Heart right ventricle (tissue), 16 donors: ENCODE data around the gene KCNMB3. TPM values are rescaled to one million over a fixed set of nuclear protein-coding genes. Genes with fewer than 3 reads are reported as not detected.
"Not testable (repeated sequence)": the region's sequence is repeated elsewhere in the genome, so short reads cannot be mapped to it uniquely, and the experiment has no call there.

Experiments
- ATAC-seq, 8 donors: fragments of 200-7000 bp; cut with Tn5 transposase; one replicate each; pipeline ENCODE4 v1.9.1; 2020; ENCODE audit warnings: mild to moderate bottlenecking in 8 of 8, moderate library complexity in 8 of 8, moderate number of reproducible peaks in 1 of 8
- DNase-seq, 2 donors: peaks; one replicate each; pipeline ENCODE4 v3.0.0-alpha.2; 2020
- H3K27ac ChIP-seq, 10 donors: fragments of 200-600 bp; sonication (generic) in 2 of 10; one replicate each; pipeline versions ENCODE4 v1.5.0 to v1.8.0; 2020 to 2022; ENCODE audit warnings: mild to moderate bottlenecking in 3 of 10
- H3K27me3 ChIP-seq, 7 donors: fragments of 200-600 bp; one replicate each; pipeline ENCODE4 v1.8.0; 2021 to 2022; ENCODE audit warnings: mild to moderate bottlenecking in 2 of 7
- H3K36me3 ChIP-seq, 9 donors: fragments of 200-600 bp; sonication (generic) in 1 of 9; one replicate each; pipeline versions ENCODE4 v1.5.0 to v1.8.0; 2020 to 2022; ENCODE audit warnings: mild to moderate bottlenecking in 2 of 9
- H3K4me1 ChIP-seq, 9 donors: fragments of 200-600 bp; sonication (generic) in 1 of 9; one replicate each; pipeline versions ENCODE4 v1.5.0 to v1.8.0; 2020 to 2022; ENCODE audit warnings: mild to moderate bottlenecking in 4 of 9
- H3K4me3 ChIP-seq, 10 donors: fragments of 200-600 bp; sonication (generic) in 2 of 10; one replicate each; pipeline versions ENCODE4 v1.5.0 to v1.8.0; 2020 to 2022; ENCODE audit warnings: mild to moderate bottlenecking in 7 of 10, moderate library complexity in 2 of 10
- H3K9me3 ChIP-seq, 11 donors: fragments of 200-600 bp in 10 of 11; sonication (generic) in 2 of 11; one replicate each; pipeline versions ENCODE4 v1.5.0 to v1.8.0; 2013 to 2022; ENCODE audit warnings: mild to moderate bottlenecking in 2 of 11, control low read depth in 1 of 11, moderate library complexity in 1 of 11
- WGBS, 2 donors: extraction: QIAGEN DNeasy Blood & Tissue Kit; methylation state at CpG; one replicate each; pipeline ENCODE4 v1.1.7; 2013; ENCODE audit warnings: inconsistent platforms in 1 of 2; 5-methylcytosine and 5-hydroxymethylcytosine counted together
- intact Hi-C, 10 donors: fragments of 100-400 bp; cut with DNase I; formaldehyde crosslinking; loops; one replicate each; pipeline versions ENCODE4 v1.11.1 to v1.14.2; 2022
- polyA plus RNA-seq, 2 donors: library from polyadenylated mRNA; stranded (reverse); fragments of 200-250 nt; gene quantifications; one replicate each; pipeline ENCODE4 v1.2.3, GENCODE V29; 2013
- total RNA-seq, 10 donors: library from RNA; stranded (reverse); fragmentation: NEBNext Ultra II Directional in 3 of 10; extraction: Animal tissue kit (Norgen Biotek cat#: 25700) in 3 of 10; gene quantifications; one replicate each; pipeline versions ENCODE4 v1.2.1 to v1.2.4, GENCODE V29; 2021 to 2023
- TF ChIP-seq, protein P1 (sequence below), 9 donors: fragments of 200-600 bp; sonication (generic) in 2 of 9; IDR thresholded peaks; one replicate each; pipeline versions ENCODE4 v1.5.0 to v1.8.0; 2021 to 2022; ENCODE audit warnings: antibody characterized with exemption in 9 of 9, mild to moderate bottlenecking in 5 of 9, moderate library complexity in 1 of 9
- donor health status: Arrhythmogenic right ventricular cardiomyopathy.
- donor health status: ischemic (EF 13 %, LVEDD 7.1; RV severe dilation, severe dysfunction).
- donor health status: healthy with polysubstance abuse.
- donor health status: DM: no; HTN: yes; CAD: no.
- donor health status: DM: no; HTN: no; CAD: no.
- donor health status: ischemic (EF 25% LVEDD 6.9; RV normal size, moderate dysfunction).
- donor health status: ischemic (EF 25% LVEDD 5.7; RV mildly dilated, moderate dysfunction).
- donor health status: healthy.
- donor health status: DM: yes; HTN: yes; CAD: no.
- donor health status: Ischemic cardiomyopathy.
- donor health status: ischemic (EF 35%, LVEDD 5.7; RV mildly dilated, moderate dysfunction).
- donor health status: nonischemic (EF 11% LVEDD 7.7; RV severe dilation, severe dysfunction).
- donor health status: DM: yes; HTN: yes; CAD: no.
- donor health status: PGD.
- donor health status: ischemic (EF 29% LVEDD 5.4; RV normal size, mild dysfunction).
- donor health status: nonischemic (EF 23%, LVEDD 6.1; RV moderate dilation, normal function).

KCNMB3 gene
- total and polyA plus RNA-seq, 12 donors: 0.49 to 4.0 (median 0.95) TPM

DNA sequence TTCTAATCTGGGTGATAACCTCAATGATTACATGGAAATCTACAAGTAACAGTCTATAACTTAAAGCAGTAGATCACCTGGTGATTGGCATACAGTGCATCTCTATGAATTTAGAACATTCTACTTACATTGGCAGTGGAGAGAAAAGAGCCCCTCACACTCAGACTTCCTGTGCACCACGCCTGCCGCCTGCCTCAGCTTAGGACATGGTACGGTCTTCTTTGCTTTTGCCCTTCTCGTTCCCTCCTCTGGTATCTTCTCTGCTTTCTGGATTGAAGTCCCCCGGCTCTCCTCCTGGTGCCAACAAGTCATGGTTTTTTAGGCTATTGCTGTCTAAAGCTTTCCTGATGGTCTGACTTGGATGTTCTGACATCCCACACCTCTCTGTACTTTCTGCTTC is 7.9 kb upstream of the KCNMB3 start:
- no peaks in the 10 kb centered on the region for H3K27me3 ChIP-seq
- H3K9me3 ChIP-seq: peaks cover 0 to 40% (median 12%) of the 10 kb centered on the region in 11 donors
- intact Hi-C loops: no loop called here
- no peak overlapping the region for H3K27ac ChIP-seq
- peaks cover 0 to 12% (median 5%) of the 10 kb centered on the region in 9 donors for H3K4me1 ChIP-seq
- ATAC-seq (no peak), DNase-seq (no peak)
- 80 to 90% methylated on average over 5 of the region's 5 CpGs for WGBS, 2 donors
- TF ChIP-seq, protein P1, sequence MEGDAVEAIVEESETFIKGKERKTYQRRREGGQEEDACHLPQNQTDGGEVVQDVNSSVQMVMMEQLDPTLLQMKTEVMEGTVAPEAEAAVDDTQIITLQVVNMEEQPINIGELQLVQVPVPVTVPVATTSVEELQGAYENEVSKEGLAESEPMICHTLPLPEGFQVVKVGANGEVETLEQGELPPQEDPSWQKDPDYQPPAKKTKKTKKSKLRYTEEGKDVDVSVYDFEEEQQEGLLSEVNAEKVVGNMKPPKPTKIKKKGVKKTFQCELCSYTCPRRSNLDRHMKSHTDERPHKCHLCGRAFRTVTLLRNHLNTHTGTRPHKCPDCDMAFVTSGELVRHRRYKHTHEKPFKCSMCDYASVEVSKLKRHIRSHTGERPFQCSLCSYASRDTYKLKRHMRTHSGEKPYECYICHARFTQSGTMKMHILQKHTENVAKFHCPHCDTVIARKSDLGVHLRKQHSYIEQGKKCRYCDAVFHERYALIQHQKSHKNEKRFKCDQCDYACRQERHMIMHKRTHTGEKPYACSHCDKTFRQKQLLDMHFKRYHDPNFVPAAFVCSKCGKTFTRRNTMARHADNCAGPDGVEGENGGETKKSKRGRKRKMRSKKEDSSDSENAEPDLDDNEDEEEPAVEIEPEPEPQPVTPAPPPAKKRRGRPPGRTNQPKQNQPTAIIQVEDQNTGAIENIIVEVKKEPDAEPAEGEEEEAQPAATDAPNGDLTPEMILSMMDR (IDR thresholded peaks at IDR 0.05): no peak
- no peaks in the 10 kb centered on the region for H3K36me3 ChIP-seq
- H3K4me3 ChIP-seq: no peak overlapping the region

DNA sequence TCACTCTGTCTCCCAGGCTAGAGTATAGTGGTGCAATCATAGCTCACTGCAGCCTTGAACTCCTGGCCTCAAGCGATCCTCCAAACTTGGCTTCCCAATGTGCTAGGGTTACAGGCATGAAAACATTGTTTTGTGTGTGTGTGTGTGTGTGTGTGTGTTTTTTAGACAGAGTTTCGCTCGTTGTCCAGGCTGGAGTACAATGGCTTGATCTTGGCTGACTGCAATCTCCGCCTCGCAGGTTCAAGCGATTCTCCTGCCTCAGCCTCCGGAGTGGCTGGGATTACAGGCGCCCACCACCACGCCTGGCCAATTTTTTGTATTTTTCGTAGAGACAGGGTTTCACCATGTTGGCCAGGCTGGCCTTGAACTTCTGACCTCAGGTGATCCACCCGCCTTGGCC is 6.8 kb upstream of the KCNMB3 start:
- H3K27ac ChIP-seq, DNase-seq, ATAC-seq, H3K27me3 ChIP-seq, H3K4me3 ChIP-seq, H3K36me3 ChIP-seq, intact Hi-C loops: not testable (repeated sequence)
- H3K4me1 ChIP-seq: peaks cover 0 to 12% (median 5%) of the 10 kb centered on the region in 9 donors
- peaks cover 0 to 40% (median 12%) of the 10 kb centered on the region in 11 donors for H3K9me3 ChIP-seq
- 92 to 96% methylated on average over 11 of the region's 11 CpGs for WGBS, 2 donors

DNA sequence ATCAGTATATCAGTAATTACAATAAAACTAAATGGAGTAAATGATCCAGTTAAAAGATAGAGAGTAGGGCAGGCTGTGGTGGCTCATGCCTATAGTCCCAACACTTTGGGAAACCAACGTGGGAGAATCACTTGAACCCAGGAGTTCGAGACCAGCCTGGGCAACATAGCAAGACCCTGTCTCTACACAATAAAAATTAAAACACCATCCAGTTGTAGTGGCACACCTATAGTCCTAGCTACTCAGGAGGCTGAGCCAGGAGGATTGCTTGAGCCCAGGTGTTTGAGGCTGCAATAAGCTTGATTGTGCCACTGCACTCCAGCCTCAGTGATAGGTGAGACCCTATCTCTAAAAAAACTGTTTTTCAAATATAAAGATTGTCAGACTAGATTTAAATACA is 5.9 kb upstream of the KCNMB3 start:
- intact Hi-C loops: no loop called here
- Histone ChIP-seq H3K4me1 (peaks cover 0 to 10% (median 3%) of the 10 kb centered on the region in 9 donors), H3K4me3 (no peak overlapping the region), H3K9me3 (peaks cover 0 to 40% (median 12%) of the 10 kb centered on the region in 11 donors), H3K27me3 (no peaks in the 10 kb centered on the region), H3K27ac (no peak overlapping the region), H3K36me3 (no peaks in the 10 kb centered on the region)
- 93 to 94% methylated on average over 2 of the region's 2 CpGs for WGBS, 2 donors
- ATAC-seq: no peak
- TF ChIP-seq, protein P1 (IDR thresholded peaks at IDR 0.05): no peak
- no peak for DNase-seq

DNA sequence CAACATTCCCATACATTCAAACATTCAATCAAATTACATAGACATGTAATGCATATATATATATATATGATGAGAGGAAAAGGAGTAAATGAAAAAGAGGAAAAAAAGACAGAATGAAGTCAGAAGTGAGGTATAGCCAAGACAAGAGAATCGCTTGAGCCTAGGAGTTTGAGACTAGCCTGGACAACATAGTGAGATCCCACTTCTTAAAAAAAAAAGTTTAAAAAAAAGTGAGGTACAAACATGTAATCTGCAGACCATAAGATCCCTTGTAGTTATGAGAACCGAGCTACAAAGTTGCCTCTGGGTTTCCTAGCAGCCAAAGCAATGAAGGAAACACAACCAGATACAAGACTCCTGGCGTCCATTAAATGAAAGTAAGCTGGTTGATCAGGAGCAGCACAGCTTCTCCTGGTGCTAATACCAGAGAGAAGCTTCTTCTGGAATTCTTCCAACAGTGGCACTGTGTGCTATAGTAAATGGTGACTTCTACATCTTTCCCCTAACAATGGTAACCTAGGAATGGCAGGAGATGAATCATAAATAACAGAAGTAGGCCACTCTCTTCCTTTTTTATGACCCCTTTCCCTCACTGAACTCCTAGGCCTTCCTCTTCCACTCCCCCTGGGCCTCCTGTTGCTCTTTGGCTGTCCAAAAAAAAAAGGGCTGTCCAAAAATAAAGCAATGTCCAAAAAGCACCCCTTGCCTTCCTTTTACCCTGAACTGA is 3.5 kb downstream of the KCNMB3 start:
- ATAC-seq: no peak
- intact Hi-C loops: no loop called here
- Histone ChIP-seq H3K9me3 (no peaks in the 10 kb centered on the region), H3K27ac (no peak overlapping the region), H3K4me3 (no peak overlapping the region), H3K4me1 (no peaks in the 10 kb centered on the region), H3K36me3 (peaks cover 0 to 66% (median 7%) of the 10 kb centered on the region in 9 donors), H3K27me3 (no peaks in the 10 kb centered on the region)
- TF ChIP-seq, protein P1 (IDR thresholded peaks at IDR 0.05): no peak
- 97 to 99% methylated on average over 3 of the region's 3 CpGs for WGBS, 2 donors
- DNase-seq: no peak

DNA sequence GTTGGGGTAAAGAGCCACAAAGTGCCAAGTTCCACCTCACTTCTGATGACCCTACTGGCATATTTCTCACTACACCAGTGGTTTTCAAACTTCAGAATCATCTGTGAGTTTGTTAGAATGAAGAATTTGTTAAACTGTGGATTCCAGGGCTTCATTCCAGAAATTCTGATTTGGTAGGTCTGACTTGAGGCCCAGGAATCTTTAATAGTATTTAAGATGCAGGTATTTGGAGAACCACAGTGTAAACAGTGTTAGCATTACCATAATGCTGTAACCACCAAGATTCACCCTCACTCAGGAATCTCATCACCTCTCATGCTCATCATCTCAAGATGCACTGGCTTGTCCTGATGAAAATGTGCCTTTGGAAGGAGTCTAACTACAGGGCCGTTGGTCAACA is 6.0 kb downstream of the KCNMB3 start:
- no peak for DNase-seq
- Histone ChIP-seq H3K27ac (no peak overlapping the region), H3K27me3 (no peaks in the 10 kb centered on the region), H3K4me1 (no peaks in the 10 kb centered on the region), H3K9me3 (no peaks in the 10 kb centered on the region), H3K4me3 (no peak overlapping the region), H3K36me3 (peaks cover 0 to 71% (median 0%) of the 10 kb centered on the region in 9 donors)
- WGBS, 2 donors: 83 to 96% methylated on average over 1 of the region's 1 CpG
- intact Hi-C loops: no loop called here
- TF ChIP-seq, protein P1 (IDR thresholded peaks at IDR 0.05): no peak
- ATAC-seq: no peak

DNA sequence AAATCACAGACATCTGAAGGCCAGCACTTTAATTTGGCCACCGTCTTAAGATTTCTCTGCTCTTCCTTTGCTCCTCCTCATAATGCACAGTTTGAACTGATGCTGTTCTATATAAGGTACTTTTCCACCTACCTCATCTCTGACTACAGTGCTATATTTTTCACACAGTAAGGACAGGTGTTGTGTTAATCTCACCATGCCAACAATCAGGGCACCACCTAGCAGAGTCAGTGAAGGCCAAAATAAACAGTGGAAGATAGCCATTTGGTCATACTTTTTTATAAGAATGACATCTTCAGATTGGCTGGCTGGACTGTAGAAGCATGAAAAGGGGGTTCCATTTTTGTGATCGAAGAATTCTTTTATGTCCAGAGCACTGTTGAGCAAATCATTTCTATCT is 8.1 kb downstream of the KCNMB3 start:
- WGBS, 2 donors: 95 to 96% methylated on average over 1 of the region's 2 CpGs
- H3K9me3 ChIP-seq, H3K27ac ChIP-seq, H3K27me3 ChIP-seq, intact Hi-C loops, H3K4me1 ChIP-seq, DNase-seq, H3K4me3 ChIP-seq, ATAC-seq: not testable (repeated sequence)
- H3K36me3 ChIP-seq: peaks cover 0 to 63% (median 0%) of the 10 kb centered on the region in 9 donors

DNA sequence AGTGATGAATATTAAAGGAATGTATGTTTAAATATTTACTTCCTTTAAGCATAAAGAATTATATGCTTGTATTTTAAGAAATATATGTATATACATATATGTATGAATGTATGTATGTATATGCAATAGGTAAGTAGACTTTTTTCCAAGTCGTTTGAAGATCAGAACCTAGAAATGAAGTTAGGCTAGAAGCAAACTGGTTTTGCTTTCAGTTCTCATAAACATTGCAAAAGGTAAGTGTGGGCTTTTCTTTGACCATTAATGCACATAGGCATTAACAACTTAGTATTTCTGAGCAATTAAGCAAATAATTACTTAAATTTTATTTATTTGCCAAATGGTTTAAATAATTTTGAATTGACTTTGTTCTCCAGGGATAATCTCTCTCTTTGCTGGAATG is 10.6 kb downstream of the KCNMB3 start:
- H3K27me3 ChIP-seq, H3K4me1 ChIP-seq, intact Hi-C loops, DNase-seq, ATAC-seq, H3K9me3 ChIP-seq, H3K27ac ChIP-seq, H3K4me3 ChIP-seq: not testable (repeated sequence)
- H3K36me3 ChIP-seq: peaks cover 0 to 48% (median 0%) of the 10 kb centered on the region in 9 donors
- 55 to 62% methylated on average over 1 of the region's 1 CpG for WGBS, 2 donors
